ENCODE data around the gene NCLN.
"Not testable (repeated sequence)": the region's sequence is repeated elsewhere in the genome, so short reads cannot be mapped to it uniquely, and the experiment has no call there.

The NCLN gene

DNA sequence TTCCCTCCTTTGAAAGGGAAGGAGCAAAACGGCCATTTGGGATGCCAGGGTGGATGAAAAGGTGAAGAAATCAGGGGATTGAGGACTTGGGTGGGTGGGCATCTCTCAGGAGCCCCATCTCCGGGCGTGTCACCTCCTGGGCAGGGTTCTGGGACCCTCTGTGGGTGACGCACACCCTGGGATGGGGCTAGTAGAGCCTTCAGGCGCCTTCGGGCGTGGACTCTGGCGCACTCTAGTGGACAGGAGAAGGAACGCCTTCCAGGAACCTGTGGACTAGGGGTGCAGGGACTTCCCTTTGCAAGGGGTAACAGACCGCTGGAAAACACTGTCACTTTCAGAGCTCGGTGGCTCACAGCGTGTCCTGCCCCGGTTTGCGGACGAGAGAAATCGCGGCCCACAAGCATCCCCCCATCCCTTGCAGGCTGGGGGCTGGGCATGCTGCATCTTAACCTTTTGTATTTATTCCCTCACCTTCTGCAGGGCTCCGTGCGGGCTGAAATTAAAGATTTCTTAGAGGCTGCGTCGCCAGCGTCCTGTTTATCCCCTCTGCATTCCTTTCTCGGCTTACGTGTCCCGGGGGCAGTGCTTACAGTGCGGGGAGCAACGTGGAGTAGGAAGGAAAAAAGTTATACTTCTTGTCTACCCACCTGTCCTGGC lies 22.4 kb upstream of the NCLN start:
- TF ChIP-seq, protein P1, sequence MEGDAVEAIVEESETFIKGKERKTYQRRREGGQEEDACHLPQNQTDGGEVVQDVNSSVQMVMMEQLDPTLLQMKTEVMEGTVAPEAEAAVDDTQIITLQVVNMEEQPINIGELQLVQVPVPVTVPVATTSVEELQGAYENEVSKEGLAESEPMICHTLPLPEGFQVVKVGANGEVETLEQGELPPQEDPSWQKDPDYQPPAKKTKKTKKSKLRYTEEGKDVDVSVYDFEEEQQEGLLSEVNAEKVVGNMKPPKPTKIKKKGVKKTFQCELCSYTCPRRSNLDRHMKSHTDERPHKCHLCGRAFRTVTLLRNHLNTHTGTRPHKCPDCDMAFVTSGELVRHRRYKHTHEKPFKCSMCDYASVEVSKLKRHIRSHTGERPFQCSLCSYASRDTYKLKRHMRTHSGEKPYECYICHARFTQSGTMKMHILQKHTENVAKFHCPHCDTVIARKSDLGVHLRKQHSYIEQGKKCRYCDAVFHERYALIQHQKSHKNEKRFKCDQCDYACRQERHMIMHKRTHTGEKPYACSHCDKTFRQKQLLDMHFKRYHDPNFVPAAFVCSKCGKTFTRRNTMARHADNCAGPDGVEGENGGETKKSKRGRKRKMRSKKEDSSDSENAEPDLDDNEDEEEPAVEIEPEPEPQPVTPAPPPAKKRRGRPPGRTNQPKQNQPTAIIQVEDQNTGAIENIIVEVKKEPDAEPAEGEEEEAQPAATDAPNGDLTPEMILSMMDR (IDR thresholded peaks at IDR 0.05; ENCODE audit: low read depth, low read length) = peak; percentile 97
- H3K4me3 ChIP-seq (ENCODE audit: low read depth, low read length) = no peak overlapping the region

DNA sequence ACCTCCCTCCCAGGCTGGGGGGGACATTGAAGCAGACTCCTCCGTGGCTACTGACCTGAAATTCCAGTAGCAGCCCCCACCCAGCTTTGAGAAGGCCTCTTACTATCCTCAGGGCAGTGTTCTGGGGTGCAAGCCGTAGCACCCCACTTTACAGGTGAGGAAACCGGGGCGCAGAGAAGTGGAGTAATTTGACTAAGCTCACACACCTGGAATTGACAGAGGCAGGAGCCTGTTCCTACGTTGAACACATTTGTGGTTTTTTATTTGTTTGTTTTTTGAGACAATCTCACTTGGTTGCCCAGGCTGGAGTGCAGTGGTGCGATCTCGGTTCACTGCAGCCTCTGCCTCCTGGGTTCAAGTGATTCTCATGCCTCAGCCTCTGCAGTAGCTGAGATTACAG lies 21.8 kb upstream of the NCLN start:
- no peak overlapping the region for H3K4me3 ChIP-seq (ENCODE audit: low read depth, low read length)
- TF ChIP-seq, protein P1 (IDR thresholded peaks at IDR 0.05; ENCODE audit: low read depth, low read length) = no peak

- TF ChIP-seq, protein P1 (IDR thresholded peaks at IDR 0.05; ENCODE audit: low read depth, low read length) = no peak
- no peak overlapping the region for H3K4me3 ChIP-seq (ENCODE audit: low read depth, low read length)
Measured at GRCh38 chr19:3167533-3168272, 18.0 kb upstream of the NCLN start.

GRCh38 chr19:3171894-3172672 lies 13.6 kb upstream of the NCLN start:
- TF ChIP-seq, protein P1 (IDR thresholded peaks at IDR 0.05; ENCODE audit: low read depth, low read length) = no peak
- no peak overlapping the region for H3K4me3 ChIP-seq (ENCODE audit: low read depth, low read length)

GRCh38 chr19:3172673-3173000 lies 13.1 kb upstream of the NCLN start:
- H3K4me3 ChIP-seq (ENCODE audit: low read depth, low read length) = not testable (repeated sequence)

DNA sequence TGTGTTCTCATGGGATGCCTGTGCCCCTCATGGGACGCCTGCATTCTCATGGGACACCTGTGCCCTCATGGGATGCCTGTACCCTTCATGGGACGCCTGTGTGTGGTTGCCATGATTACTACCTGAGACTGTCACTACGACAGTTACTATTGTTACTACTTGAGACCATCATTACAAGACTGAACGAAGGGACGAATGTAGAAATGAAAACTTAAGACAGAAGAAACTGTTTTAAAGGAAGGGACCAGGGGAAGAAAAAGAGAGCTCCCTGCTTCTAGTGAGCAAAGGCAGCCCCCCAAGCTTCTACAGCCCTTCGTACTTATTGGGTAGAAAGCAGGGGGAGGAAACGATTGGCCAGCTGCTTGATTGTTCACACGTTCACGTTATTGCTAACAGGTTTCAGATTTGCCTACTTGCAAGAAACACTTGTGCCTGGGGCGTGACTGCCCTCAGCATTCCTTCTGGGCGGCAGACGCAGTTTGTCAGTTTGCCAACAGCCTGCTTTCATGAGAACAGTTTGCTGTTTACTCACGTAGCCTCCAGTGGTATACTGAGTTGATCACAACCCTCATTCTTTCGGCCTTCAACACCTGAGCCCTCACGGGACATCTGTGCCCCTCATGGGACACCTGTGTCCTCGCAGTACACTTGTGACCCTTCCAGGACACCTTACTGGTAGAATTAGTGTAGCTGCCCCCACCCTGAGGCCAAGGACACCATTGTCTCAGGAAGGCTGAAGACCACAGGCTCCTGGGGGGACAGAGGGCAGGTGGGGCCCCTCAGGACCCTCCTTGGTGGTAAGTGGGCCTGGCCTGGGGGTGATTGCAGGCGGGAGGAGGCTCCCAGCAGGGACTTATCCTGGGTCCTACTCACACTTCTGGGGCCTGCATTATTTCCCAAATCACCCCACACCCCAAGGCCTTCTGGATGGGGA lies 9.7 kb upstream of the NCLN start:
- TF ChIP-seq, protein P1 (IDR thresholded peaks at IDR 0.05; ENCODE audit: low read depth, low read length) = no peak
- no peak overlapping the region for H3K4me3 ChIP-seq (ENCODE audit: low read depth, low read length)
